Neuron (in vitro differentiated cells): ENCODE results near the gene GPC4.
"Not testable (repeated sequence)": the region's sequence is repeated elsewhere in the genome, so short reads cannot be mapped to it uniquely, and the experiment has no call there.

Source experiments
- H2AFZ ChIP-seq: one replicate; pipeline ENCODE4 v1.6.1; 2013; ENCODE audit warnings: low read depth, mild to moderate bottlenecking, inconsistent platforms, low read length, moderate library complexity
- H3K27me3 ChIP-seq: one replicate; pipeline ENCODE4 v1.6.1; 2013; ENCODE audit warnings: low read length; ENCODE audit not compliant: insufficient read depth
- H3K36me3 ChIP-seq: one replicate; pipeline ENCODE4 v1.6.1; 2013; ENCODE audit warnings: low read length; ENCODE audit not compliant: insufficient read depth
- H3K4me1 ChIP-seq: one replicate; pipeline ENCODE4 v1.6.1; 2013; ENCODE audit warnings: low read length; ENCODE audit not compliant: insufficient read depth
- H3K4me3 ChIP-seq: 2 replicates; pipeline ENCODE4 v1.5.1; 2013; ENCODE audit warnings: mild to moderate bottlenecking, low read length, moderate library complexity
- H3K9me3 ChIP-seq: one replicate; pipeline ENCODE4 v1.6.1; 2013; ENCODE audit warnings: low read length

The GPC4 gene

GRCh38 chrX:133306316-133306715, 109.0 kb downstream of the GPC4 start:
- Histone ChIP-seq H3K4me1 (peaks cover 51% of the 10 kb centered on the region), H3K9me3 (no peaks in the 10 kb centered on the region), H2AFZ (no peak overlapping the region), H3K27me3 (no peaks in the 10 kb centered on the region), H3K36me3 (peaks cover 41% of the 10 kb centered on the region), H3K4me3 (no peak overlapping the region)

- Histone ChIP-seq H3K4me1 (peaks cover 43% of the 10 kb centered on the region), H3K36me3 (peaks cover 42% of the 10 kb centered on the region), H2AFZ (no peak overlapping the region), H3K9me3 (no peaks in the 10 kb centered on the region), H3K4me3 (no peak overlapping the region), H3K27me3 (no peaks in the 10 kb centered on the region)
These were observed 109.9 kb downstream of the GPC4 start for GRCh38 chrX:133305348-133305747.

GRCh38 chrX:133302775-133303445, 112.4 kb downstream of the GPC4 start:
- H3K4me1 ChIP-seq, result peaks cover 20% of the 10 kb centered on the region

GRCh38 chrX:133300591-133300990, 114.7 kb downstream of the GPC4 start:
- Histone ChIP-seq H3K27me3 (no peaks in the 10 kb centered on the region), H3K4me1 (no peaks in the 10 kb centered on the region), H3K9me3 (no peaks in the 10 kb centered on the region), H3K4me3 (no peak overlapping the region), H3K36me3 (peaks cover 49% of the 10 kb centered on the region), H2AFZ (no peak overlapping the region)

More at GRCh38 chrX:133302775-133303445, 112.4 kb downstream of the GPC4 start:
- Histone ChIP-seq H2AFZ (no peak overlapping the region), H3K4me3 (no peak overlapping the region), H3K36me3 (peaks cover 50% of the 10 kb centered on the region), H3K27me3 (no peaks in the 10 kb centered on the region), H3K9me3 (no peaks in the 10 kb centered on the region)

GRCh38 chrX:133297284-133297683, 118.0 kb downstream of the GPC4 start:
- Histone ChIP-seq H3K9me3 (no peaks in the 10 kb centered on the region), H3K4me3 (no peak overlapping the region), H3K4me1 (no peaks in the 10 kb centered on the region), H3K27me3 (no peaks in the 10 kb centered on the region), H3K36me3 (peaks cover 21% of the 10 kb centered on the region), H2AFZ (no peak overlapping the region)

GRCh38 chrX:133294126-133294525, 121.2 kb downstream of the GPC4 start:
- no peaks in the 10 kb centered on the region for H3K27me3 ChIP-seq
- no peak overlapping the region for H3K4me3 ChIP-seq
- H3K4me1 ChIP-seq, result no peaks in the 10 kb centered on the region
- peaks cover 6% of the 10 kb centered on the region for H3K36me3 ChIP-seq
- no peaks in the 10 kb centered on the region for H3K9me3 ChIP-seq
- H2AFZ ChIP-seq, result no peak overlapping the region

- Histone ChIP-seq H3K4me1 (no peaks in the 10 kb centered on the region), H3K9me3 (no peaks in the 10 kb centered on the region), H3K27me3 (no peaks in the 10 kb centered on the region), H2AFZ (no peak overlapping the region), H3K4me3 (no peak overlapping the region), H3K36me3 (no peaks in the 10 kb centered on the region)
These were observed 125.2 kb downstream of the GPC4 start for GRCh38 chrX:133290076-133290475.

- no peak overlapping the region for H3K4me3 ChIP-seq
- H3K36me3 ChIP-seq, result no peaks in the 10 kb centered on the region
- H2AFZ ChIP-seq, result no peak overlapping the region
- H3K9me3 ChIP-seq, result no peaks in the 10 kb centered on the region
- no peaks in the 10 kb centered on the region for H3K4me1 ChIP-seq
- no peaks in the 10 kb centered on the region for H3K27me3 ChIP-seq
These were observed 127.4 kb downstream of the GPC4 start for GRCh38 chrX:133287860-133288259.

- Histone ChIP-seq H3K36me3 (no peaks in the 10 kb centered on the region), H3K4me3 (no peak overlapping the region), H2AFZ (no peak overlapping the region), H3K27me3 (no peaks in the 10 kb centered on the region), H3K9me3 (no peaks in the 10 kb centered on the region), H3K4me1 (no peaks in the 10 kb centered on the region)
These were observed 129.9 kb downstream of the GPC4 start for GRCh38 chrX:133285341-133285740.

GRCh38 chrX:133279112-133279730, 136.1 kb downstream of the GPC4 start:
- not testable (repeated sequence) for H3K4me3 ChIP-seq, H3K36me3 ChIP-seq, H3K4me1 ChIP-seq, H3K27me3 ChIP-seq, H3K9me3 ChIP-seq, H2AFZ ChIP-seq

- Histone ChIP-seq H3K9me3 (no peaks in the 10 kb centered on the region), H3K36me3 (no peaks in the 10 kb centered on the region), H3K4me1 (peaks cover 13% of the 10 kb centered on the region), H3K27me3 (no peaks in the 10 kb centered on the region), H2AFZ (no peak overlapping the region), H3K4me3 (no peak overlapping the region)
These were observed 142.1 kb downstream of the GPC4 start for GRCh38 chrX:133273180-133273579.

- H3K9me3 ChIP-seq, result no peaks in the 10 kb centered on the region
- H3K4me3 ChIP-seq, result no peak overlapping the region
- H3K36me3 ChIP-seq, result no peaks in the 10 kb centered on the region
- peaks cover 38% of the 10 kb centered on the region for H3K4me1 ChIP-seq
- no peak overlapping the region for H2AFZ ChIP-seq
- H3K27me3 ChIP-seq, result no peaks in the 10 kb centered on the region
These were observed 146.1 kb downstream of the GPC4 start for GRCh38 chrX:133269168-133269567.

GRCh38 chrX:133267621-133268020, 147.7 kb downstream of the GPC4 start:
- Histone ChIP-seq H3K27me3 (no peaks in the 10 kb centered on the region), H3K4me1 (peaks cover 38% of the 10 kb centered on the region), H3K4me3 (no peak overlapping the region), H3K36me3 (no peaks in the 10 kb centered on the region), H2AFZ (no peak overlapping the region), H3K9me3 (no peaks in the 10 kb centered on the region)

GRCh38 chrX:133265331-133265730, 150.0 kb downstream of the GPC4 start:
- Histone ChIP-seq H3K4me3 (no peak overlapping the region), H3K4me1 (peaks cover 38% of the 10 kb centered on the region), H2AFZ (no peak overlapping the region), H3K9me3 (no peaks in the 10 kb centered on the region), H3K27me3 (no peaks in the 10 kb centered on the region), H3K36me3 (no peaks in the 10 kb centered on the region)
